Type B pancreatic cell (in vitro differentiated cells): ENCODE data around the gene PTPN11. TPM values are rescaled to one million over a fixed set of nuclear protein-coding genes. Genes with fewer than 3 reads are reported as not detected.

ENCODE experiments used
- DNase-seq: peaks from one replicate; pipeline ENCODE4 v3.0.0; 2021; ENCODE audit warnings: mixed read lengths; ENCODE audit not compliant: unreplicated experiment; ENCODE audit errors: extremely low spot score
- H3K27ac Mint-ChIP-seq: 2 replicates; pipeline ENCODE4 v1.8.0; 2021; ENCODE audit warnings: mild to moderate bottlenecking, mixed read lengths
- H3K27me3 Mint-ChIP-seq: 2 replicates; pipeline ENCODE4 v1.8.0; 2021; ENCODE audit warnings: mixed read lengths
- H3K36me3 Mint-ChIP-seq: 2 replicates; pipeline ENCODE4 v1.8.0; 2021; ENCODE audit warnings: mixed read lengths
- H3K4me1 Mint-ChIP-seq: one replicate; pipeline ENCODE4 v1.8.0; 2021; ENCODE audit warnings: mixed read lengths; ENCODE audit not compliant: unreplicated experiment
- H3K4me3 Mint-ChIP-seq: 2 replicates; pipeline ENCODE4 v1.8.0; 2021; ENCODE audit warnings: mild to moderate bottlenecking, mixed read lengths
- H3K9me3 Mint-ChIP-seq: 2 replicates; pipeline ENCODE4 v1.8.0; 2021; ENCODE audit warnings: mixed read lengths
- CTCF ChIP-seq: fragments of 200-600 bp; sonication (generic); conservative IDR thresholded peaks from 2 replicates; pipeline ENCODE4 v1.5.0; 2021; ENCODE audit warnings: antibody characterized with exemption, mild to moderate bottlenecking
- total RNA-seq: library from RNA; stranded (reverse); gene quantifications from 2 replicates; pipeline ENCODE4 v1.2.1, GENCODE V29; 2021; ENCODE audit warnings: low replicate concordance

The PTPN11 gene
- total RNA-seq, 1 donor from 2014 or later = 76.0 TPM

- peaks cover 22% of the 10 kb centered on the region for H3K4me1 Mint-ChIP-seq
- TF ChIP-seq CTCF = no peak
- H3K36me3 Mint-ChIP-seq = no peaks in the 10 kb centered on the region
- H3K27me3 Mint-ChIP-seq = no peaks in the 10 kb centered on the region
- H3K4me3 Mint-ChIP-seq = no peak overlapping the region
- no peaks in the 10 kb centered on the region for H3K9me3 Mint-ChIP-seq
- peak overlapping the region; percentile 22 for H3K27ac Mint-ChIP-seq
- DNase-seq = no peak
Observed at GRCh38 chr12:112422531-112422930, 3.8 kb downstream of the PTPN11 start.

- H3K27me3 Mint-ChIP-seq = no peaks in the 10 kb centered on the region
- no peak for DNase-seq
- peaks cover 22% of the 10 kb centered on the region for H3K4me1 Mint-ChIP-seq
- no peak overlapping the region for H3K4me3 Mint-ChIP-seq
- H3K9me3 Mint-ChIP-seq = no peaks in the 10 kb centered on the region
- H3K27ac Mint-ChIP-seq = no peak overlapping the region
- TF ChIP-seq CTCF = no peak
- peaks cover 4% of the 10 kb centered on the region for H3K36me3 Mint-ChIP-seq
Observed at GRCh38 chr12:112424126-112424525, 5.4 kb downstream of the PTPN11 start.

GRCh38 chr12:112425582-112426382, 7.0 kb downstream of the PTPN11 start:
- Mint-ChIP-seq H3K9me3 (no peaks in the 10 kb centered on the region), H3K4me3 (no peak overlapping the region), H3K36me3 (peaks cover 4% of the 10 kb centered on the region), H3K27me3 (no peaks in the 10 kb centered on the region), H3K4me1 (peaks cover 8% of the 10 kb centered on the region), H3K27ac (no peak overlapping the region)
- DNase-seq = no peak
- TF ChIP-seq CTCF = no peak

GRCh38 chr12:112427760-112428159, 9.0 kb downstream of the PTPN11 start:
- peaks cover 4% of the 10 kb centered on the region for H3K36me3 Mint-ChIP-seq
- no peak for DNase-seq

GRCh38 chr12:112430929-112431328, 12.2 kb downstream of the PTPN11 start:
- Mint-ChIP-seq H3K27me3 (no peaks in the 10 kb centered on the region), H3K4me3 (no peak overlapping the region), H3K9me3 (no peaks in the 10 kb centered on the region), H3K4me1 (no peaks in the 10 kb centered on the region), H3K36me3 (peaks cover 4% of the 10 kb centered on the region), H3K27ac (no peak overlapping the region)
- no peak for TF ChIP-seq CTCF
- DNase-seq = no peak

More at GRCh38 chr12:112427760-112428159, 9.0 kb downstream of the PTPN11 start:
- no peak for TF ChIP-seq CTCF
- Mint-ChIP-seq H3K9me3 (no peaks in the 10 kb centered on the region), H3K27me3 (no peaks in the 10 kb centered on the region), H3K4me1 (peaks cover 5% of the 10 kb centered on the region), H3K4me3 (no peak overlapping the region), H3K27ac (no peak overlapping the region)
